KMS-11 (cell line): Measurements from ENCODE around the gene DNAJB11.
A peak's percentile ranks its signal among the peaks of the same experiment; 100 is the strongest.

Experiments
- H2AFZ ChIP-seq: fragments of 200-600 bp; sonication (generic); 2 replicates; pipeline ENCODE4 v1.6.1; 2016; ENCODE audit warnings: antibody characterized with exemption, mixed run types, low read depth
- H3K27ac ChIP-seq: fragments of 200-600 bp; sonication (generic); 2 replicates; pipeline ENCODE4 v1.6.1; 2016; ENCODE audit warnings: mild to moderate bottlenecking, mixed run types
- H3K27me3 ChIP-seq: fragments of 200-600 bp; sonication (generic); 2 replicates; pipeline ENCODE4 v1.6.1; 2017; ENCODE audit warnings: mild to moderate bottlenecking, low read depth, mixed run types, moderate library complexity; ENCODE audit not compliant: insufficient read depth
- H3K36me3 ChIP-seq: fragments of 200-600 bp; sonication (generic); 2 replicates; pipeline ENCODE4 v1.6.1; 2017; ENCODE audit warnings: mild to moderate bottlenecking, mixed run types; ENCODE audit not compliant: insufficient read depth
- H3K4me1 ChIP-seq: fragments of 200-600 bp; sonication (generic); 2 replicates; pipeline ENCODE4 v1.6.1; 2016; ENCODE audit warnings: mild to moderate bottlenecking, low read depth, mixed run types; ENCODE audit not compliant: poor library complexity, severe bottlenecking
- H3K4me2 ChIP-seq: fragments of 200-600 bp; sonication (generic); 2 replicates; pipeline ENCODE4 v1.7.0; 2016; ENCODE audit warnings: mild to moderate bottlenecking, mixed run types
- H3K4me3 ChIP-seq: fragments of 200-600 bp; sonication (generic); IDR thresholded peaks from 2 replicates; pipeline ENCODE4 v1.6.1; 2017; ENCODE audit warnings: low read depth, low read length, mixed read lengths; ENCODE audit not compliant: insufficient read depth
- H3K79me2 ChIP-seq: fragments of 200-600 bp; sonication (generic); 2 replicates; pipeline ENCODE4 v1.6.1; 2016; ENCODE audit warnings: low read depth, mixed run types; ENCODE audit not compliant: insufficient read depth
- H3K9ac ChIP-seq: fragments of 200-600 bp; sonication (generic); 2 replicates; pipeline ENCODE4 v1.6.1; 2016; ENCODE audit warnings: mild to moderate bottlenecking, mixed run types
- H4K20me1 ChIP-seq: fragments of 200-600 bp; sonication (generic); 2 replicates; pipeline ENCODE4 v1.6.1; 2016; ENCODE audit warnings: mild to moderate bottlenecking, mixed run types; ENCODE audit not compliant: insufficient read depth
- TF ChIP-seq, protein P1 (sequence below): fragments of 200-600 bp; sonication (generic); conservative IDR thresholded peaks from 2 replicates; pipeline ENCODE4 v1.6.1; 2017; ENCODE audit warnings: low read depth, mild to moderate bottlenecking, antibody characterized with exemption, low read length, moderate library complexity, mixed read lengths

The DNAJB11 gene

GRCh38 chr3:186614266-186614596, 43.7 kb downstream of the DNAJB11 start:
- Histone ChIP-seq H3K27me3 (no peaks in the 10 kb centered on the region), H3K4me3 (no peak overlapping the region), H3K4me1 (peaks cover 13% of the 10 kb centered on the region), H3K36me3 (no peaks in the 10 kb centered on the region), H4K20me1 (no peaks in the 10 kb centered on the region), H3K9ac (no peak overlapping the region), H3K79me2 (no peaks in the 10 kb centered on the region), H3K4me2 (peak overlapping the region; percentile 27; the same call in 1 of the 2 replicates), H2AFZ (peak overlapping the region; percentile 65), H3K27ac (no peak overlapping the region)
- TF ChIP-seq, protein P1, sequence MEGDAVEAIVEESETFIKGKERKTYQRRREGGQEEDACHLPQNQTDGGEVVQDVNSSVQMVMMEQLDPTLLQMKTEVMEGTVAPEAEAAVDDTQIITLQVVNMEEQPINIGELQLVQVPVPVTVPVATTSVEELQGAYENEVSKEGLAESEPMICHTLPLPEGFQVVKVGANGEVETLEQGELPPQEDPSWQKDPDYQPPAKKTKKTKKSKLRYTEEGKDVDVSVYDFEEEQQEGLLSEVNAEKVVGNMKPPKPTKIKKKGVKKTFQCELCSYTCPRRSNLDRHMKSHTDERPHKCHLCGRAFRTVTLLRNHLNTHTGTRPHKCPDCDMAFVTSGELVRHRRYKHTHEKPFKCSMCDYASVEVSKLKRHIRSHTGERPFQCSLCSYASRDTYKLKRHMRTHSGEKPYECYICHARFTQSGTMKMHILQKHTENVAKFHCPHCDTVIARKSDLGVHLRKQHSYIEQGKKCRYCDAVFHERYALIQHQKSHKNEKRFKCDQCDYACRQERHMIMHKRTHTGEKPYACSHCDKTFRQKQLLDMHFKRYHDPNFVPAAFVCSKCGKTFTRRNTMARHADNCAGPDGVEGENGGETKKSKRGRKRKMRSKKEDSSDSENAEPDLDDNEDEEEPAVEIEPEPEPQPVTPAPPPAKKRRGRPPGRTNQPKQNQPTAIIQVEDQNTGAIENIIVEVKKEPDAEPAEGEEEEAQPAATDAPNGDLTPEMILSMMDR: no peak

GRCh38 chr3:186614597-186615483, 44.3 kb downstream of the DNAJB11 start:
- Histone ChIP-seq H3K79me2 (no peaks in the 10 kb centered on the region), H3K4me1 (peaks cover 13% of the 10 kb centered on the region), H2AFZ (peak overlapping the region; percentile 65), H3K4me2 (peak overlapping the region; percentile 27; the same call in 1 of the 2 replicates), H3K27me3 (no peaks in the 10 kb centered on the region), H4K20me1 (no peaks in the 10 kb centered on the region), H3K27ac (no peak overlapping the region), H3K36me3 (no peaks in the 10 kb centered on the region), H3K9ac (no peak overlapping the region), H3K4me3 (no peak overlapping the region)
- TF ChIP-seq, protein P1: peak; percentile 99

DNA sequence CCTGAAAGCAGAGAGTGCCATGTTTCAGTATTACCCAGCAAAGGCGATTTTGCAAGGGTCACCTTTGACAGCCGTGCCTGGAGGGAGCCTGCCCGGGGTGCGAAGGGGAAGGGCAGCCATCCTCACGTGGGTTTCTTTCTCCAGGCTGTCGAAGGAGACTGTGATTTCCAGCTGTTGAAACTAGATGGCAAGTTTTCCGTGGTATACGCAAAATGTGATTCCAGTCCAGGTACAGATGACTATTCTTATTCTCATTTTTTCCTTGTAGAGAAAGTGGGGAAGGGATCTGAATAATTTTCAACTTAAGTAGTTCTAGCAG, 45.7 kb downstream of the DNAJB11 start:
- TF ChIP-seq, protein P1: no peak
- Histone ChIP-seq H3K36me3 (no peaks in the 10 kb centered on the region), H3K4me3 (no peak overlapping the region), H3K27me3 (no peaks in the 10 kb centered on the region), H3K79me2 (no peaks in the 10 kb centered on the region), H4K20me1 (no peaks in the 10 kb centered on the region), H3K4me1 (peaks cover 13% of the 10 kb centered on the region), H3K4me2 (no peak overlapping the region), H2AFZ (peak overlapping the region; percentile 70; the same call in 1 of the 2 replicates), H3K9ac (no peak overlapping the region), H3K27ac (no peak overlapping the region)

DNA sequence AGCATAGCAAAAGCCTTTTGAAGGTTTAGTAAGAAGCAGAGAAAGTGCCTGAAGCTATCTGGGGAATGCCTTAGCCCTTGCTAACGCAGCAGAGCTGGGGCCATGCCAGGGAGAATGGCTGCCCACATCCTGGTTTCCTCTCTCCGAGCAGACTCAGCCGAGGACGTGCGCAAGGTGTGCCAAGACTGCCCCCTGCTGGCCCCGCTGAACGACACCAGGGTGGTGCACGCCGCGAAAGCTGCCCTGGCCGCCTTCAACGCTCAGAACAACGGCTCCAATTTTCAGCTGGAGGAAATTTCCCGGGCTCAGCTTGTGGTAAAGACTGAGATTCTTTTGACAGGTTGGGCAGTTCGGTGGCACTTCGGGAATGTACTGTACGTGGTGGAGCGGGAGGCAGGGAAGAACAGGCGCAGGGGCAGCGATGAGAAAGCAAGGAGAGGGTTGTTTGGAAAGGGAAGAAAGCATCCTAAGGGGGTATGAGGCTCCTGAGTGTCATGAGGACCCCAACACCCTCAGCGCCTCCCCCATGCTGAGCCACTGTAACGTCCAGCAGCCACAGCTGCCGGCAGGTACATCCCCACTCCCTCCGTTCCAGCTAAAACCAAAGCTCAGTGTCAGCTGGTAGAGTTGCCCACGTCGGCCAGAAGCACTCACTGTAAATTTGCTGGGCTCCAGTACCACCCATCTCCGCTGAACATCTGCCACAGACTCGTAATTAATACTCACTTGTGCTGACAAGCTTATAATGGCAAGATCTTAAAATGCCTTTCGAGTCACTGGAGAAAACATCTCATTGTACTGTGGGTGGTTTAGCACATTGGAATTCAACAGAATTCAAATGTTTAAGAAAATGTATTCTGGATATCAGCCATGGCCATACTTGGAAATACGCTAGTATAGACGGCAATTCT, 46.8 kb downstream of the DNAJB11 start:
- Histone ChIP-seq H3K4me3 (no peak overlapping the region), H4K20me1 (no peaks in the 10 kb centered on the region)

More for the DNA sequence above, 46.8 kb downstream of the DNAJB11 start:
- H2AFZ ChIP-seq: peak overlapping the region; percentile 70; the same call in 1 of the 2 replicates
- peak overlapping the region; percentile 67 for H3K4me2 ChIP-seq
- H3K27ac ChIP-seq: no peak overlapping the region
- H3K36me3 ChIP-seq: no peaks in the 10 kb centered on the region
- H3K27me3 ChIP-seq: no peaks in the 10 kb centered on the region
- TF ChIP-seq, protein P1: peak; percentile 88
- peaks cover 13% of the 10 kb centered on the region for H3K4me1 ChIP-seq
- no peak overlapping the region for H3K9ac ChIP-seq
- no peaks in the 10 kb centered on the region for H3K79me2 ChIP-seq
